Heart left ventricle (tissue), 13 donors: Measurements from ENCODE around the gene PLEKHN1.

Source experiments
- POLR2A ChIP-seq, 2 donors: fragments of 450-650 bp; IDR thresholded peaks; one replicate each; pipeline ENCODE4 v1.6.1; 2017; ENCODE audit warnings: antibody characterized with exemption in 2 of 2, mild to moderate bottlenecking in 2 of 2, moderate library complexity in 2 of 2
- TF ChIP-seq, protein P1 (sequence below), 12 donors: fragments of 200-600 bp; sonication (generic) in 4 of 12; IDR thresholded peaks; one replicate each; pipeline versions ENCODE4 v1.5.0 to v1.8.0; 2018 to 2022; ENCODE audit warnings: antibody characterized with exemption in 12 of 12, mild to moderate bottlenecking in 5 of 12
- donor health status: ischemic (EF 13 %, LVEDD 7.1; RV severe dilation, severe dysfunction).
- donor health status: DM: no; HTN: yes; CAD: no.
- donor health status: DM: no; HTN: no; CAD: no.
- donor health status: ischemic (EF 25% LVEDD 6.9; RV normal size, moderate dysfunction).
- donor health status: ischemic (EF 25% LVEDD 5.7; RV mildly dilated, moderate dysfunction).
- donor health status: ischemic (EF 35%, LVEDD 5.7; RV mildly dilated, moderate dysfunction).
- donor health status: nonischemic (EF 11% LVEDD 7.7; RV severe dilation, severe dysfunction).
- donor health status: DM: yes; HTN: yes; CAD: no.
- donor health status: PGD.
- donor health status: ischemic (EF 29% LVEDD 5.4; RV normal size, mild dysfunction).
- donor health status: nonischemic (EF 23%, LVEDD 6.1; RV moderate dilation, normal function).

DNA sequence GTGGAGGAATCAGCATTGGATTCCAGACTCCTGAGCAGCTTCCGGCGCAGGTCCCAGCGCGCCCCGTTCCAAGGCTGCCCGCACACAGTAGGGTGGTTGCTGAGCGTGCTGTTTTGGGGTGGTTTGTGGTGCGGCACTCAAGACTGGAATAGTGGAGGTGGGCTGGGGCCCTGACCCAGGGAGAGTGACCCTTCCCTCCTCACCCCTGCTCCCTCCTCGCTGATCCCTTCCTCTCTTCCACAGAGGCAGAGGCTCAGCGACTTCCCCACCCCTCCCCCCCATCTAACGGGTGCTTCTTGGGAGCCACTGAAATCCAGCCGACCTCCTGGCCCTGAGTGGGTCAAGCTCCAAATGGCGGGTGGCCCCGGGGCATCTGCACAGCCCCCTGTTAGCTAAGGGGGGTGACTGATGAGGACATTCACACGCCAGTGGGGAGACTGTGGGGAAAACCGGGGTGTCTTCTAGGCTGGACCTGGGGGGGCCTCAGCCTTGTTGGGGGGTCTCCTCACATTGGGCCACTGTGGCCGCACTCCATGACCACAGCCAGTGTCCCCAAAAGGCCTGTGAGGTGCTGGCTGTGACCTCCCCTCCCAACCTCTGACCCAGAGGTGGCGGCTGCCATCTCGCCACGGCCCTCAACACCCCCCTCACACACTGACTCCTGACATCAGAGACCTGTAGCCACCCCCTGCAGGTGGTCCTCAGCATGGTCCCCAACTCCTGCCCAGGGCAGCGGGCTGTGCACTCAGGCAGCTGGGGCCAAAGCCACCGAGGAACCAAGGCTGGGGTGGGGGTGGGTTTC lies 37.5 kb downstream of the PLEKHN1 start:
- TF ChIP-seq, protein P1, sequence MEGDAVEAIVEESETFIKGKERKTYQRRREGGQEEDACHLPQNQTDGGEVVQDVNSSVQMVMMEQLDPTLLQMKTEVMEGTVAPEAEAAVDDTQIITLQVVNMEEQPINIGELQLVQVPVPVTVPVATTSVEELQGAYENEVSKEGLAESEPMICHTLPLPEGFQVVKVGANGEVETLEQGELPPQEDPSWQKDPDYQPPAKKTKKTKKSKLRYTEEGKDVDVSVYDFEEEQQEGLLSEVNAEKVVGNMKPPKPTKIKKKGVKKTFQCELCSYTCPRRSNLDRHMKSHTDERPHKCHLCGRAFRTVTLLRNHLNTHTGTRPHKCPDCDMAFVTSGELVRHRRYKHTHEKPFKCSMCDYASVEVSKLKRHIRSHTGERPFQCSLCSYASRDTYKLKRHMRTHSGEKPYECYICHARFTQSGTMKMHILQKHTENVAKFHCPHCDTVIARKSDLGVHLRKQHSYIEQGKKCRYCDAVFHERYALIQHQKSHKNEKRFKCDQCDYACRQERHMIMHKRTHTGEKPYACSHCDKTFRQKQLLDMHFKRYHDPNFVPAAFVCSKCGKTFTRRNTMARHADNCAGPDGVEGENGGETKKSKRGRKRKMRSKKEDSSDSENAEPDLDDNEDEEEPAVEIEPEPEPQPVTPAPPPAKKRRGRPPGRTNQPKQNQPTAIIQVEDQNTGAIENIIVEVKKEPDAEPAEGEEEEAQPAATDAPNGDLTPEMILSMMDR (IDR thresholded peaks at IDR 0.05): no peak
- no peak for TF ChIP-seq POLR2A (IDR thresholded peaks at IDR 0.05)
